SW 1271 (cell line): ENCODE measurements around the gene CLSTN1.
A peak's percentile ranks its signal among the peaks of the same experiment; 100 is the strongest.

ENCODE experiments used
- DNase-seq, 2 experiments: peaks; one replicate each; lab custom pipeline; 2025; lab: John Stamatoyannopoulos, UW

CLSTN1 gene

DNA sequence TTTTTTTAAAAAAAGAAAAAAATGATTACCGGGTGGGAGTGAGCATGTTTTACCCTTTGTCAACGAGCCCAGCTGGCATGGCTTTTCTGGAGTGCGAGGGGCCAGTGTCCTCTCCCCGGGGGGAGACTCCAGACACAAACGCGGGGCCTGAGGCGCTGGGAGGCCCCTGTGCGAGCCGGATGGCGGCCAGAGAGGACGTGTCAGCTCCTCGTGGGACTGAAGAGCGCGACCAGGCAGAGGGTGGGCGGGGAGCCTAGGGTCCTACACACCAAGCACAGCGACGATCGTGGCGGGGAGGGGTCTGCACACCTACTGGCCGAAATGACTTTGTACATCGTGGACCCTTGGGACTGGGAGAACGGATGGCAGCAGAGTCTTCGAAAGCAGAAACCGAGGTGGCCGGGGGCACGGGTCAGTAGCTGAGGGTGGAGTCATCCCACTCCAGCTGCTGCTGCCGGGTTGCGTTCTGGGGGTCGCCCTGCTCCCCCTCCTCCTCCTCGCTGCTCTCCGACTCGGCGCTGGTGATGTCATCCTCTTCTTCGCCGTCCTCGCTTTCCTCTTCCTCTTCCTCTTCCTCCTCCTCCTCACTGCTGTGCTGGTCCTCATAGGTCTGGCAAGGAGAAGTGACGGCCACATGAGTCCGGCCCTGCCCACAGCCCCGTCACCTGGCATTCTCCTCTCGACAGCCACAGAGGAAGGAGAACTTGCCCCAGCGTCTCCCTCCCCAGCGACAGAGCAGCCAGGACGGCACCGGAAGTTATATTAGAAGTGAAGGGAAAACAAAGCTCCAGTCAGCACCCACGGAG, 93.5 kb downstream of the CLSTN1 start:
- no peak for DNase-seq

DNA sequence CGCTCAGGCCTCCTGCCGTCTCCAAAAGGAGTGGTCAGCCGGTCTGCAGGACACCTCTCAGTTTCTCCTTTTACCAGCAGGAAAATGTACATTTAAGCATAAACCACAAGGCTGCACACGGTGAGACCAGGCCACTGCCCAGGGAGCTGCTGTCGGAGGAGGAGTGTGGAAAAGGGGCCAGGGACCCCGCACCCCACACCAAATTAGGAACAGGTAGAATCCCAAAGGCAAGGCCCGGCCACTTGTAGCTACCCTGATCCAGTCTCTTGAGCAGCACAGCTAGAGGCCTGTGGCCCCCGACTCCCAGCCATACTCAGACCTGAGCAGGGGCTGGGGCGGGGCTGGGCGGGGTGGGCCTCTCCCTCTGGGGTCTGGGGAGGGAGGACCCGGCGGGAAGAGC, 94.2 kb downstream of the CLSTN1 start:
- no peak for DNase-seq

DNA sequence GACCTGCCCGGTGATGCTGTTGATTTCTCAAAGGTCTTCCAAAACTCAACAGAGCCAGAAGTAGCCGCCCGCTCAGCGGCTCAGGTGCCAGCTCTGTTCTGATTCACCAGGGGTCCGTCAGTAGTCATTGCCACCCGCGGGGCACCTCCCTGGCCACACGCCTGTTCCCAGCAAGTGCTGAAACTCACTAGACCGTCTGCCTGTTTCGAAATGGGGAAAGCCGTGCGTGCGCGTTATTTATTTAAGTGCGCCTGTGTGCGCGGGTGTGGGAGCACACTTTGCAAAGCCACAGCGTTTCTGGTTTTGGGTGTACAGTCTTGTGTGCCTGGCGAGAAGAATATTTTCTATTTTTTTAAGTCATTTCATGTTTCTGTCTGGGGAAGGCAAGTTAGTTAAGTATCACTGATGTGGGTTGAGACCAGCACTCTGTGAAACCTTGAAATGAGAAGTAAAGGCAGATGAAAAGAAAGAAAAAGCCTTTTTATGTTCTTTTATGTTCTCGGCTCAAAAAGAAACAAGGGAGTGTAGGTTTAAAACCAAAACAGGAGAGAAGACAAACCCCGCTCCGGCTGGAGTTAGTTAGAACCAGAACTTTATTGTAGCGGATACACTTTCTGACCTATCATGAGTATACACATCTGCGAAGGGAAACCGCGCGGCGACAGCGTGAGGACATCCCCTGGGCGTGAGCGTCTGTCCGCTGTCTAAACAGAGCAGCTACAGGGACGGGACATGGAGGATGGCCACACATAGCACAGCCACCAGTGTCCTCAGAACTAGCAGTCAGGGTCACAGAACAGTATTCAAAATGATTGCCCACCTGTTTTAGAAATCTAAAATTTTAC, 95.1 kb downstream of the CLSTN1 start:
- DNase-seq = no peak

DNA sequence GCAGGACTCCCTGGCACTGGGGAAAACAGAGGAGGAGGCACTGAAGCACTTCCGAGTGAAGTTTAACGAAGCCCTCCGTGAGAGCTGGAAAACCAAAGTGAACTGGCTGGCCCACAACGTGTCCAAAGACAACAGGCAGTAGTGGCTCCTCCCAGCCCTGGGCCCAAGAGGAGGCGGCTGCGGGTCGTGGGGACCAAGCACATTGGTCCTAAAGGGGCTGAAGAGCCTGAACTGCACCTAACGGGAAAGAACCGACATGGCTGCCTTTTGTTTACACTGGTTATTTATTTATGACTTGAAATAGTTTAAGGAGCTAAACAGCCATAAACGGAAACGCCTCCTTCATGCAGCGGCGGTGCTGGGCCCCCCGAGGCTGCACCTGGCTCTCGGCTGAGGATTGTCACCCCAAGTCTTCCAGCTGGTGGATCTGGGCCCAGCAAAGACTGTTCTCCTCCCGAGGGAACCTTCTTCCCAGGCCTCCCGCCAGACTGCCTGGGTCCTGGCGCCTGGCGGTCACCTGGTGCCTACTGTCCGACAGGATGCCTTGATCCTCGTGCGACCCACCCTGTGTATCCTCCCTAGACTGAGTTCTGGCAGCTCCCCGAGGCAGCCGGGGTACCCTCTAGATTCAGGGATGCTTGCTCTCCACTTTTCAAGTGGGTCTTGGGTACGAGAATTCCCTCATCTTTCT, 96.7 kb downstream of the CLSTN1 start:
- no peak for DNase-seq

DNA sequence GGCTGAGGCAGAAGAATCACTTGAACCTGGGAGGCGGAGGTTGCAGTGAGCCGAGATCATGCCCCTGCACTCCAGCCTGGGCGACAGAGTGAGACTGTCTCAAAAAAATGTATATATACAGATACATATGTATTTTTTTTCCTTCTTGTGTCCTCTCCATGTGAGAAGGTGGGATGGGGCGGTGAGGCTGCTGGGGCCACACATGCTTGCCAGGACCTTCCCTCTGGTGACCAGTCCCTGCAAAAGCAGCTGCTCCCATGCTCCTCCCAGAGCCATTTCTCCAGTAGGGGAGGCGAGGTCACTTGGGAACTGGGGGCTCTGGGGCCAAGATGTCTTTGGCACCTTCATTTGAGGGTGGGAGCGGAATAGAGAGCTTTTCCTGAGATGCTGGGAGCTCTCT, 97.4 kb downstream of the CLSTN1 start:
- no peak for DNase-seq

DNA sequence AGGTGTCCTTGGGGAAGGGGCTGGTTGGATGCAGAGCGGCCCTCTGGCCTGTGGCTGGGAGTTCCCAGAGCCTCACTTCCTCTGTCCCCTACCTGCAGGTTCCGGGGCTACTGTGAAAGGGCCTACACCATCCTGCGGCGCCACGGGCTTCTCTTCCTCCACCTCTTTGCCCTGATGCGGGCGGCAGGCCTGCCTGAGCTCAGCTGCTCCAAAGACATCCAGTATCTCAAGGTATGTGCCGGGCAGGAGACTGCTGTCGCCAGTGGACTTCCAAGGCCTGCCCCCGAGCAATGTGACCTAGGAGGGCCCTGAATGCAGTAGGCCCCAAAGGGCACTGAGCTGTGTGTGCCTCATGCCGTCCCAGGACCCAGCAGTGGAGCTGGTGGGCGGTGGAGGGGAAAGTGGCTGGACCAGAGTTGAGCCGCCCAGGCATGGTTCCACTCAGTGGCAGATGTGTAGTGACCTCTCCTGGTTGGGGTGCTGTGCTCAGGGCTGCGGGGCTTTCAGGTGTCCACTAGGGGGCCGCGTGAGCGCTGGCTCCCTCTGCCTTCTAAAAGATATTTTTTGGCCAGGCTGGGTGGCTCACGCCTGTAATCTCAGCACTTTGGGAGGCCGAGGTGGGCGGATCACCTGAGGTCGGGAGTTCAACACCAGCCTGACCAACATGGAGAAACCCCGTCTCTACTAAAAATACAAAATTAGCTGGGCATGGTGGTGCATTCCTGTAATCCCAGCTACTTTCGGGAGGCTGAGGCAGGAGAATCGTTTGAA, 98.9 kb downstream of the CLSTN1 start:
- peak in 1 of 2 experiments; percentile 44 for DNase-seq

DNA sequence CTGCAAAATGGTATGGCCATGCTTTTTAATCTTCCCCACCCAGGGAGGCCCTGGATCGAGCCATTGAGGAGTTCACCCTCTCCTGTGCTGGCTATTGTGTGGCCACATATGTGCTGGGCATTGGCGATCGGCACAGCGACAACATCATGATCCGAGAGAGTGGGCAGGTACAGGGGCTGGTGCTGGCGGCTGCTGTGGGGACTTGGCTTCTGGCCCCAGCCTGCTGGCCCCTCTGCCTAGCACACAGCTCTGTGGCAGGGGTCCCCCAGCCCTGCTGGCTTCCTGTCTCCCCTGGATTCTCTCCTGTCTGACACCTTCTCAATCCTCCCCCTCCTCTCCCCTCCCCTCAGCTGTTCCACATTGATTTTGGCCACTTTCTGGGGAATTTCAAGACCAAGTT, 99.8 kb downstream of the CLSTN1 start:
- no peak for DNase-seq

- DNase-seq = no peak
Measured at GRCh38 chr1:9723068-9723805, 100.5 kb downstream of the CLSTN1 start.

- DNase-seq = no peak
Measured at GRCh38 chr1:9722378-9722749, 101.4 kb downstream of the CLSTN1 start.

- peak in 1 of 2 experiments; percentile 4 for DNase-seq
Measured at GRCh38 chr1:9721606-9722377, 102.0 kb downstream of the CLSTN1 start.

GRCh38 chr1:9720785-9721605, 102.8 kb downstream of the CLSTN1 start:
- DNase-seq = no peak

DNA sequence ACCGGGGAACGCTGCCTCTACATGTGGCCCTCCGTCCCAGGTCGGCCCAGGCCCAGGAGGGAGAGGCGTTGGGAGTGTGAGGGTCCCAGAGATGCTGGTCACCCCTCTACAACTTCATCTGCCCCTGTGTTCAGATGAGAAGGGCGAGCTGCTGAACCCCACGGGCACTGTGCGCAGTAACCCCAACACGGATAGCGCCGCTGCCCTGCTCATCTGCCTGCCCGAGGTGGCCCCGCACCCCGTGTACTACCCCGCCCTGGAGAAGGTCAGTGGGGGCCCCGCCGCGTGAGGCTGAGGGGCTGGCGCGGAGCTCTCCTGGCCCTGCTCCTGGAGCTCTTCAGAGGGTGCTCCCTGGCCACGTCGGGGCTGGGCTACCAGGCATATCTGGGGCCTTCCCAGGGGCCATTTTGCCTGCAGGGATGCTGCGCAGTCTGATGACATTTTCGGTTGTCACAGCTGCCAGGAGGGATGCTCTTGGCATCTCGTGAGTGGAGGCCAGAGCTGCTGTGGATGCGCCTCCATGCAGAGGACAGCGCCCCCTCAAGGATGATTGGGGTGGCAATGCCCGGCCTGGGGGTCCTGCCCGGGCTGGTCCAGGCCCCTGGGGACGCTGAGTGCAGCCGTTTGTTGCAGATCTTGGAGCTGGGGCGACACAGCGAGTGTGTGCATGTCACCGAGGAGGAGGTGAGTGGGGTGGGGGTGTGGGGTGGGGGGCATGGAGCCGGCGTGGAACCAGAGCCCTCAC, 103.6 kb downstream of the CLSTN1 start:
- DNase-seq = no peak

DNA sequence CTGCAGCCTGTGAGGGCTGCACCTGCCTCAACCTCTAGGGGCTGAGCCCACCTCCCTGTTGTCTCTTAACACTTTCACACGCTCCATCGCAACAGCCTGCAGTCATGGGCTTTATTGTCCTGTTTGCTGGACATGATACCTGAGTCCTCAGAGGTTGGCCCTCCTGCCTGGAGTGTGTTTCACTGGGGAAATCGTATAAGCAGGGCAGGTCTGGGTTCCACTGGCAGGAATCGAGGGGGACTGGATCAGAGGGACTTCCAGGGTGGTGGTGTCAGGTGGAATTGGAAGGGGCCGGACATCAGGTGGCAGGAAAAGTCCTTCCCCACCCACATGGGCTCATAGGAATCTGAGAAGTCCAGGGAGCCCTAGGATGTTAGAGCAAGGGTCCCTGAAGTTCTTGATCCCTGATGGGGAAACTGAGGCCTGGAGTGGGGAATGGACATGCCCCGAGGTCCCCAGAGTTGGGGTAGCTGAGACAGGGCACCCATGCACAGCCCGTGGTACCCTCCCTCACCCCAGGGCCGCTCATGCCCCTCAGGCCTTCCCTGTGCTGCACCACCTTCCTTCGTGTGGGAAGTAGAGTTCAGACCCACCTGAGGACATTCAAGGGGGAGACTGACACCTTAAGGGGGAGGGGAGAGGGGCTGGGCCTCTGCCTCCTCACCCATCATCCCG, 105.6 kb downstream of the CLSTN1 start:
- no peak for DNase-seq

DNA sequence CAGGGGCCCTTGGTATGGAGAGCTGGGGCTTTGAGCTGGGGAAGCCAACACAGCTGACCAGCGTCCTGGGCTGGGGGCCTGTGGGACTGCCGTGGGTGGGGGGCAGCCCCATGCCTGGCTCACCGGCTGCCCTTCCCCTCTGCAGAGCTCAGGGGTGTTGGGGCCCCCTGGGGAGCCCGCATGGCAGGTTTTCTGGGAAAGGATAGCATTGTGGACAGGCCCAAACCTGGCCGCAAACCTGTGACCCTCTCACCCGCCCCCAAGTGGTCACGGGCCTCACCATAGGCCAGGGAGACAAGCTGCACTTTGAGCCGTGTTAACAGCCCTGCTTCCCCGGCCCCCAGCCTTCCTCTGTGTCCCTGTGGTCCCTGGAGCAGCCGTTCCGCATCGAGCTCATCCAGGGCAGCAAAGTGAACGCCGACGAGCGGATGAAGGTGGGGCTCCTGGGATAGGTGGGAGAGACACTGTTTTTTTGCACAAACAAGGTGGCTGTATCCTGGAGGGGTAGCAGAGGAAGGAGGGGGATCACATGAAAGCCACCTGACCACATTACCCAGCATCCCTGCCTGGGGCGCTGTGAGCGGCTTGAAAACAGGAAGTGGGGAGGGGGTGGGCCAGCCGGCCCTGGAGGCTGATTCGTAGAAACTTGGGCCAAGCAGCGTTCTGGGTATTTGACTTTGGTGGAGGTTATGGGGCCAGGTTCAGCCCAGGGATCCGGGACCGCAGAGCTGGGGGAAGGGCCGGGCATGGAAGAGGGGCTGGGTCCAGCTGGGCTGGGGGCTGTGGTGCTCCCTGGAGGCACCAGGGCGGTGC, 106.4 kb downstream of the CLSTN1 start:
- no peak for DNase-seq

DNA sequence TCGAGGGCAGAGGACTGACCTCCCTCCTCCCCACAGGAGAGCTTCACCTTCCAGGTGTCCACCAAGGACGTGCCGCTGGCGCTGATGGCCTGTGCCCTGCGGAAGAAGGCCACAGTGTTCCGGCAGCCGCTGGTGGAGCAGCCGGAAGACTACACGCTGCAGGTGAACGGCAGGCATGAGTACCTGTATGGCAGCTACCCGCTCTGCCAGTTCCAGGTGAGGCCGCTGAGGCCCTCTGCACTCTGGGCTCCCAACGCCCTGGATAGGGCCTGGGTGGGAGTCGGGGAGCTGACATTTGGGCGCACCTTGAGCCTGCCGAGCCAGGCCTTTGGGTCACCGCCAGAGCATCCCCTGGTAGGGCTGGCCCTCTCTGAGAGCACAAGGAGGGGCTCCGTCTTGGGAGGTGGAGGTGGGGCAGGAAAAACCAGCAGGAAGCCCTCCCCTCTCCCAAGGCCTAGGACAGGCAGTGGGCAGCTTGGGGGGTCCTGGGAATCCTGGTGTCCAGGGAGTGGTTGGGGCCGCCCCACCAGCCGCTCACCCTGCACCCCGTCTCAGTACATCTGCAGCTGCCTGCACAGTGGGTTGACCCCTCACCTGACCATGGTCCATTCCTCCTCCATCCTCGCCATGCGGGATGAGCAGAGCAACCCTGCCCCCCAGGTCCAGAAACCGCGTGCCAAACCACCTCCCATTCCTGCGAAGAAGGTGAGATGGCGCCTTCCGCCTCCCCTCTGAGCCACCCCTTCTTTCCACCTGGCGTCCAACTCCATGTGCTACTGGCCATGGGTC, 107.2 kb downstream of the CLSTN1 start:
- no peak for DNase-seq

DNA sequence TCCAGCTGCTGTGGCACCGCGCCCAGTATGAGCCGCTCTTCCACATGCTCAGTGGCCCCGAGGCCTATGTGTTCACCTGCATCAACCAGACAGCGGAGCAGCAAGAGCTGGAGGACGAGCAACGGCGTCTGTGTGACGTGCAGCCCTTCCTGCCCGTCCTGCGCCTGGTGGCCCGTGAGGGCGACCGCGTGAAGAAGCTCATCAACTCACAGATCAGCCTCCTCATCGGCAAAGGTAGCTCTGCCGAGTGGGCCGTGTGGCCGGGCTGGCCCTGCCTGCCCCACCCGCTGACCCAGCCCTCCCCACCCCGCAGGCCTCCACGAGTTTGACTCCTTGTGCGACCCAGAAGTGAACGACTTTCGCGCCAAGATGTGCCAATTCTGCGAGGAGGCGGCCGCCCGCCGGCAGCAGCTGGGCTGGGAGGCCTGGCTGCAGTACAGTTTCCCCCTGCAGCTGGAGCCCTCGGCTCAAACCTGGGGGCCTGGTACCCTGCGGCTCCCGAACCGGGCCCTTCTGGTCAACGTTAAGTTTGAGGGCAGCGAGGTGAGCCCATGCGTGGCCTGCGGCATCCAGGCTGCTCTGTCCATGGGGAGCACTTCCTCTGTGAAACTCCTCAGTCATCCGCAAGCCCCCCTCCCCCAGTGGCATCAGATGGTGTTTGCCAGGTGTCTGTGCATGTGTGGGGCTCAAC, 108.1 kb downstream of the CLSTN1 start:
- DNase-seq = no peak
